Activated T-helper 9 cell treated with anti-CD3 and anti-CD28 coated beads, Interleukin-2, amount 50 U/mL, for 16 hours (primary cell): Measurements from ENCODE around the gene PTMA.
A peak's percentile ranks its signal among the peaks of the same experiment; 100 is the strongest.
"Not testable (repeated sequence)": the region's sequence is repeated elsewhere in the genome, so short reads cannot be mapped to it uniquely, and the experiment has no call there.

Source experiments
- DNase-seq: peaks from one replicate; pipeline ENCODE4 v3.0.0-alpha.2; 2020; ENCODE audit warnings: low read depth

The PTMA gene, protein sequence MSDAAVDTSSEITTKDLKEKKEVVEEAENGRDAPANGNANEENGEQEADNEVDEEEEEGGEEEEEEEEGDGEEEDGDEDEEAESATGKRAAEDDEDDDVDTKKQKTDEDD

DNA sequence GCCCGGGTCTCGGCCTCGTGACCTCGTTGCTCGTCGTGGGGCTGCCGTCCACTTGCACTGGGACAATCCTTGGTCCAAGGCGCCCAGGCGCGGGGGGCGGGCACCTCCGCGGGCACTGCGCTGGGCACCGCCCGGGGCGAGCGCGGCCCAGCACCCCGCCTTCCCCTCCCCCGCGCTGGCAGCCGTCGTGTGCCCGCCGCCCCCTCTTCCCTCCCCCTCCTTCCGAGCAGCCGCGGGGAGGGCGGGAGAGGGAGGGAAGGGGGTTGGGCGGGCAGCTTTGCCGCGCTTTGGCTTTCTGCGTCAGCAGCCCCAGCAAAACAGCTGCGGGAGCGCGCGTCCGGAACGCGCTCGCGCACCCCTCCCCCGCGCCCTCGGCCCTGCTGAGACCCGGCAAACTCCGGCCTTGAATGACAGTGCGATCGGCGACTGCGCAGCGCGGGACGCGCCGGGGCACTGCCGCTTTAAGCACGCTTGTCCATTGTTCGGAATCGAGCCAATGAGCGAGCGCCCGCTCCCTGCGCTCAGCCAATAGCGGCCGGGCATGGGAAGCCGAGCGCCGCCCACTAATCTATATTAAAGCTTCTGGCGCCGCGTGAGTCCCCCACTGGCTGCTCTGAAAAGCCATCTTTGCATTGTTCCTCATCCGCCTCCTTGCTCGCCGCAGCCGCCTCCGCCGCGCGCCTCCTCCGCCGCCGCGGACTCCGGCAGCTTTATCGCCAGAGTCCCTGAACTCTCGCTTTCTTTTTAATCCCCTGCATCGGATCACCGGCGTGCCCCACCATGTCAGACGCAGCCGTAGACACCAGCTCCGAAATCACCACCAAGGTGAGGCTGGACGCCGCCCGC lies at the start of gene PTMA:
Gene PTMA, plus strand, starts transcription at position 599 of the 846 bp plus-strand sequence. Its CDS starts 182 bp downstream, at position 781.
- DNase-seq = peak; percentile 100

DNA sequence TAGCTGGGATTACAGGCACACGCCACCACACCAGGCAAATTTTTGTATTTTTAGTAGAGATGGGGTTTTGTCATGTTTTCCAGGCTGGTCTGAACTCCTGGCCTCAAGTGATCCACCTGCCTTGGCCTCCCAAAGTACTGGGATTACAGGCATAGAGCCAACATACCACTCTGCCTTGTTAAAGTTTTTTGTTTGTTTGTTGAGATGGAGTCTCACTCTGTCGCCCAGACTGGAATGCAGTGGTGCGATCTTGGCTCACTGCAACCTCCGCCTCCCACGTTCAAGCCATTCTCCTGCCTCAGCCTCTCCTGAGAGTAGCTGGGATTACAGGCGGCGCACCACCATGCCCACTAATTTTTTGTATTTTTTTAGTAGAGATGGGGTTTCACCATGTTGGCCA lies 48.3 kb upstream of the PTMA start:
- not testable (repeated sequence) for DNase-seq

DNA sequence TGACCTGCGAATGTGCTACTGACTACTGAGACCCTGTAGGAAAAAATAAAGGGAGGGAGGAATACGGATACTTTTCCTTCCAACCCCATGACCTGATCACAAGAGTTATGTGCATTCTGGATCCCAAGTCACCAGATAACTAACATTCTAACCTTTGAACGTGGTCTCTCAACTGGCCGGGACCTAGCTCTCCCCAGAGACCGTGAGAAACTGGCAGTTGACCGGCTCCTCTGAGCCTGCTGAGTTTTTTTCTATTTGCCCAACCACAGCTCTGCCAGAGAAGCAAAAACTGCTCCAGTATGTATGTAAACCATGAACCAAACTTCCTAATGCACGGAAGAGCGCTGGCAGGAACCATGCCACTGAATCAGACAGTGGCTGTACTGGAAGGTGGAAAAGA lies 47.5 kb upstream of the PTMA start:
- no peak for DNase-seq

DNA sequence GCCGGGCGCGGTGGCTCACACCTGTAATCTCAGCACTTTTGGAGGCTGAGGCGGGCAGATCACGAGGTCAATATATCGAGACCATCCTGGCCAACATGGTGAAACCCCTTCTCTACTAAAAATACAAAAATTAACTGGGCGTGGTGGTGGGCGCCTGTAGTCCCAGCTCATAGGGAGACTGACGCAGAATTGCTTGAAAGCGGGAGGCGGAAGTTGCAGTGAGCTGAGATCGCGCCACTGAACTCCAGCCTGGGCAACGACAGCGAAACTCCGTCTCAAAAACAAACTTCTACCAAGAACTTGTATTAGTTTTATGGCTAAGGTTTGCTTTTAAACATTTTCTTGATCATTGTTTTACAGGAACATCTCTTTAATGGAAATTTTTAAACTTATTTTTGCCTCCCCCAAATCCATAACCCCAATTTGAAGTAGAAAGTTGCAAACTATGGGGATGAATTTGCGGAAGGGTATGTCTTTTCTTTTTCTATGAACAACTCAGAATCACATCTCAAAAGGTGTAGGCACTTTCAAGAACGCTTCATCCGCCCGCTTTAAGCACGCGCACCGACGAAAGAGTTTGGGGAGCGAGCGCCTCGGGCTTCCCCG lies 46.8 kb upstream of the PTMA start:
- no peak for DNase-seq

DNA sequence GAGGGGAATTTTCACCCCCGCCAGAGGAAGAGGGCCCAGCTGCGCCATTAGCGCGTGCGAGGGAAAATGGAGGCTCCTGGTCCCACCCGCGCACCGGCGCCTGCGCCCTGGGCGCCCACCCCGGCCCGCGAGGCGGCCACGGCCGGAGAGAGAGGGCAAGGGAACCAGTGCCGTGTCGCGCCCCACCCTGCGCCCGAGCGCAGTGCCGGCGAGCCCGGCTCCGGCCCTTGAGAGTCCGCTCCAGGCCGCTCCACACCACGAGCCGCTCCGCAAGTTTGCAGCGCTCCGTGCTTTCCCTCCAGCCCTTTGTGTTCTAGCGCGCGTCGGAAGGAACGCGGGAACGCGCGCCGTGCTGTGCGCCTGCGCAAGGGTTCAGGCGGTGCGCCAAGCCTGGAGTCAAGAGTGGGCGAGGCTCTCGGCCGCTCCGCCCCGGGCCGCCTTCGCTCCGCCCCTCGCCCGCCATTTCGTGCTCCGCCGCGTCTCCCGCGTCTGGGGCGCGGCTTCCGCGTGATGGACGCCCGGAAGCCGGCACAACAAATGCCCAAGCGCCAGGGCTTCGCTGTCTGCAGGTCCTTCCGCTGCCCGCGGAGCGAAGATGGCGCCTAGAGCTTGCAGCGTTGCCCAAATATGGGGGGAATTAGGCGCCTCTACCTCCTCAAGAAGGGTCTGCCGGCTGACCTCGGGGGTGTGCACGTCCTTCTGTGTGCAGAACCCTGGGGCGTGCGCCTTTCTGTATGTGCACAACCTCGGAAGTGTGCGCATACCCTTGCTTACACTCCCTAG lies 46.1 kb upstream of the PTMA start:
- peak; percentile 95 for DNase-seq

DNA sequence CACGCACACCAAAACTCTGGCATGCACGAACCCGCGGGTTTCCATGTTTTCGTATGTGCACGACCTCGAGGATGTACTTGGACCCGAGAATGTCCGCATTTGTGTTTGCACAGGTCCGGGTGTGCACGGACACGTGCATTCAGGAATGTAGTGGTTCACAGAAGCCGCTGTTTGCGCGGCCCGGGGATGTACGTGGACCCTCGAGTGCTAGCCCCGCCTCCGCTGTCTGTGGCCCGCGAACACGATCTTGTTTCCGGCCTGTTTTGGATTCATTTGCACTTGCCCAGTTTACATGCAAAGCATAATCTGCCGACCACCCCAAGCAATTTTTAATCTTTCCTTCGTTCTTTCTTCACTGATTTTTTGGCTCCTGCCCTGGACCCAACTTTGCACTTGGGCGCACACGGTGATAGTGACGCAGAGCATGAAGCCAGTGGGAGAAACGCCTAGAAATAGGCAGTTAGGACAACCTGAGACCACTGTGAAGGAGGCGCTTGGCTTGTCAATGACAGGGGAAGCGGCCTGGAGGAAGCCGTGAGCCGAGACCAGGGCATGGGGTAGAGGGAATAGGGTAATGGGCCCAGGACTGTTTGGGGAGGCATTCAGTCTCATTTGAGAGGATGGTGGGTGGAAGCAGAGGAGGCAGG lies 45.4 kb upstream of the PTMA start:
- no peak for DNase-seq

DNA sequence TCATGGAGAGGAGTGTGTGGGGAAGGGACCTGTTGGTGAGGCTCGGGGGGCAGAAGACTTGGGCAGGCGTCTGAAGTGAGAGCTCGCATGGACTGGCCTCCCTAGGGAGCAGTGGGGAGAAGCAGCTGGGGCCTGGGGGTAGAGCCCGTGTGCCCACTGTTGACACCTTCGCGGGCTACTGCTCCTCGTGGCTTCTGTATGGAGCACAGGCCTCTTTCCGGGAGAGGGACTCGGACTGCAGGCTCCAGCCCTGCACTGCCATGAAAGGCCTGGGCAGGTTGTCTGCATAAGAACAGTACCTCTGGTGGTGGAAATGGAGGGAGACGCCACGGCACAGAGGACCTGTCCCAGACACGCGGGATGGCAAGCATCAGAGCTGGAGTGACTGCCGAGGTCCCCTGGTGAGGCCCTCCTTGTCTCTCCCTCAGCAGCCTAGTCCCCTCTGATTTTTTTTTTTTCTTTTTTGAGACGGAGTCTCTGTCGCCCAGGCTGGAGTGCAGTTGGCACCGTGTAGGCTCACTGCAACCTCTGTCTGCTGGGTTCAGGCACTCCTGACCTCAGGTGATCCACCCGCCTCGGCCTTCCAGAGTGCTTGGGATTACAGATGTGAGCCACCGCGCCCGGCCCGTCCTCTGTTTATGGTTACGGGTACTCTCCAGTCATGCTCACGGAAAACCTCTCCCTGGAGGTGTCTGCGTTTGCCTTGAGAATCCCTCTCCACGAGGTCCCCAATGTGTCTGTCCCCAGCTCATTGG lies 44.7 kb upstream of the PTMA start:
- DNase-seq = no peak

DNA sequence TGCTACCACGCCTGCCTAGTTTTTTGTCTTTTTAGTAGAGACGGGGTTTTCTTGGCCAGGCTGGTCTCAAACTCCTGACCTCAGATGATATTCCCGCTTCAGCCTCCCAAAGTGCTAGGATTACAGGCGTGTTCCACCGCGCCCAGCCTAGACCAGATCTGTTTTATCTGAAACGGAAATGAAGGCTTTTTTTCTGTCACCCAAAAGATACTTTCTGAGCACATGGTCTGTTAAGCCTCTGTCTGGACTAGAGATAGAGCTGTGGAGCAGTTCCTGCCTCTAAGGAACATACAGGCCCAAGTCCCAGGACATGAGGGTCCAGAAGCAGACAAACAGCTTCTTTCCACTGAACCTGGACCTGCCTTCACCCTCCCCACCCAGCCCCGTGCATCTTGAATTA lies 43.6 kb upstream of the PTMA start:
- no peak for DNase-seq

DNA sequence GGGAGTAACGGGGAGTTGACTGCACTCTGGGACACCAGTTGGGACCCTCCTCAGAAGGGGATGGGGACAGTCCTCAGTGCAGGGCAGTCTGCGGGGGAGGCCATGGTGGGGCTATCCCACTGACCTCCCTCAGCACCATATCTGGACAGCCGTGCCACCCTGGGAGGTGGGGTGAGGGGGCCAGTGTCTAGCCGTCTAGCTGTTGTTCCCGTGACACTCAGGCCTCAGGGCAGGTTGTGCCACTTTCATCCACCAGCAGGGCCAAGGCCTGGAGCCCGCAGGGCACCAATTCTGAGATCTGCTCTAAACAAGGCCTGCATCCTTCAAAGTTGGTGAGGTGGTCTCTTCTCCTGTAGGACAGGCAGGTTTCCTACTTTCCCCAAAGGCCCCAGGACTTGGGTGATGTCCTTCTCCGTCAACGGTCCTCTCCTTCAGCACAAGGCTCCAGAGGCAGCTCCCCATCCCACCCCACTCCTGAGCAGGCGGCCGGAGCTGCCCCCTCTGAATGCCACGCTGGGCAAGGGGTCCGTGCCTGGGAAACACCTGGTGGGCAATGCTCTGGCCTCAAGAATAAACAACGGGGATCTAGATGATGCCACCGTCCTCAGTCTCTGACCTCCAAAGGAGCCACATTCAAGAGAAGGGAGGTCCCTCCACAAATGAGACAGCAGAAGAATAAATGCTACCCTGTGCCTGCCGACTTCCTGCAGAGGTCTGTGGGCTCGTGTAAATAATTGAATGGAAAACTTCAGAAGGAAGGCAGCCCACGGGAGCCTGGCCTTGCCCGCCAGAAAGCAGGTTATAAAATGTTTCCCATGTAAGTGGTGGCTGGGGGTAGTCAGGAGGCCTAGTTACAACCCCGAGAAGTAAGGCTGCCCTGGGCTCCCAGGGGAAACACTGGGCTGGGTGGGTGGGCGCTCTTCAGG lies 42.8 kb upstream of the PTMA start:
- DNase-seq = no peak

DNA sequence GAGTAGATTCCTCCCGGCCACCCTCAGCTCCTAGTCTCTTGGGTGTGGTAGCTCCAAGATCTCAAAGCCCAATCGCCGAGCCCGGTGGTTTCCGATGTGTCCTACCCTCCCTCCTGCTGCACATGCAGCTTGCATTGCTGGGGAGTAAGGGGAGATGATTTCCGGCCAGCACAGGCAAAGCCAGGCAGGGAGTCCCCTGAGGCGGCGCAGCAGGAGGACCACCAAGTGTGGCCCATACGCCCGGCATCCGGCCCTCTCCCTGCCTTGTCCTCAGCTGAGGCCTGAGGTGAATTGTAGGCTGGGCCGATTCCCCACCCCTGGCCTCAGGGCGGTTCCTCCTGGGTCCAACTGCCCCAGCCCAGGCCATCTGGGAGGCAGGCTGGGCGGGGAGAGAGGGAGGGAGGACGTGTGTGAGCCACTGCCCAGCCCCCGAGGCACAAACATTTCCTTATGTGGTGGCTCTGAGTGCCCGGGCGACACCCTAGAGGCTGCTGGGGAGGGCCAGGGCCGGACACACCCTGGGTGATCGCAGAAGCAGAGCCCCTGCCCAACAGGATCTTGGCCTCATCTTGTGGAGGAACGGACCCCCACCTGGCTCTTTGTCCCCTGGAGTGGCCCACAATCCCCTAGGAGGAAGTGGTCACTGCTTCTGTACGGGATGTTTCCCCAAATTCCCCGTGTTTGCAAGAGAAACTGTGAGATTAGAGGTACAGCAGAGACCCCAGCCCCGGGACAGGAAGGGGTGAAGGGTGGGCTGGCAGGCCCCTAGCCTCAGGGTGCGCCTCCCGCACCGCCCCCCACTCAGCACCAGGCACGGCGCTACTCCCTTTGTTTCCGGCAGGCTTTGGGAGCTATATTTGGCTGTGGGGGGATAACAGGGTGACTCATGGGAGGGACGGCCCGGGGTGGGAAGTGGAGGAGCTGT lies 41.9 kb upstream of the PTMA start:
- no peak for DNase-seq

DNA sequence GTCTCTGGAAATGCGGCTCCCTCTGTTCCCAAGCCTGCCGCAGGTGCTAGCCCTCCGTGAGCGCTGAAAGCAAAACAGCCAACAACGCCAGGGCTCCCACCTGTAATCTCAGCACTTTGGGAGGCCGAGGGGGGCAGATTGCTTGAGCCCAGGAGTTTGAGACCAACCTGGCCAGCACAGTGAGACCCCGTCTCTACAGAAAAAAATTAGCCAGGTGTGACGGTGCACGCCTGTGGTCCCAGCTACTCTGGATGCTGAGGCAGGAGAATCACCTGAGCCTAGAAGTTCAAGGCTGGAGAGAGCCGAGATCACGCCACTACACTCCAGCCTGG lies 41.3 kb upstream of the PTMA start:
- DNase-seq = no peak

DNA sequence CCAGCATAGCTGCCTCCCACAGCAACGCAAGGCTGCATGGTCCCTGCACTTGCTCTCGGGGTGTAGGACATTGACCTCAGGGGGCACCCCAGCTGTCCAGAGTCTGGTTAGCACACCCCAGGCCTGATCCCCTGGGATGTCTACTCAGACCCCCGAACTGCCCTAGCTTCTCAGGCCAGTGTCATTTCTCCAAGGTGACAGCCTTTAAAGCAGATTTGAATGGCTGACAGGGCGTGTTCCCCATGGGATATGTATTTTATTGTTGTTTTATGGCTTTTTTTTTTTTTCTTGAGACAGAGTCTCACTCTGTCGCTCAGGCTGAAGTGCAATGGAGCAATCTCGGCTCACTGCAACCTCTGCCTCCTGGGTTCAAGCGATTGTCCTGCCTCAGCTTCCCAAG lies 40.8 kb upstream of the PTMA start:
- no peak for DNase-seq

DNA sequence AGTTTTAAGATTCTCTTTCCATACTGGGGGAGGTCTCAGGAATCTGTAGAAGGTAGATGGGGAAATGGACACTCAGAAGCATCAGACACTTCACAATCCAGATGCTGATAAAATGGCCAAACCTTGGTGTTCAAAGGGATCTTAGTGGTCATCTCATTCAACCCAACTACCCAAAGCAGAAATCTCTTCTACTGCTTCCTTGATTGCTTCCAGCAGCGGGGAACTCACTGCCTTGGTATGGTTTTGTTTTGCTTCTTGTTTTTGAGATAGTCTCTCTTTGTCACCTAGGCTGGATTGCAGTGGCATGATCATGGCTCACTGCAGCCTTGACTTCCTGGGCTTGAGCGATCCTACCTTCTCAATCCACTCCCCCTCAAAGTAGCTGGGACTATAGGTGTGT lies 39.3 kb upstream of the PTMA start:
- DNase-seq = no peak

DNA sequence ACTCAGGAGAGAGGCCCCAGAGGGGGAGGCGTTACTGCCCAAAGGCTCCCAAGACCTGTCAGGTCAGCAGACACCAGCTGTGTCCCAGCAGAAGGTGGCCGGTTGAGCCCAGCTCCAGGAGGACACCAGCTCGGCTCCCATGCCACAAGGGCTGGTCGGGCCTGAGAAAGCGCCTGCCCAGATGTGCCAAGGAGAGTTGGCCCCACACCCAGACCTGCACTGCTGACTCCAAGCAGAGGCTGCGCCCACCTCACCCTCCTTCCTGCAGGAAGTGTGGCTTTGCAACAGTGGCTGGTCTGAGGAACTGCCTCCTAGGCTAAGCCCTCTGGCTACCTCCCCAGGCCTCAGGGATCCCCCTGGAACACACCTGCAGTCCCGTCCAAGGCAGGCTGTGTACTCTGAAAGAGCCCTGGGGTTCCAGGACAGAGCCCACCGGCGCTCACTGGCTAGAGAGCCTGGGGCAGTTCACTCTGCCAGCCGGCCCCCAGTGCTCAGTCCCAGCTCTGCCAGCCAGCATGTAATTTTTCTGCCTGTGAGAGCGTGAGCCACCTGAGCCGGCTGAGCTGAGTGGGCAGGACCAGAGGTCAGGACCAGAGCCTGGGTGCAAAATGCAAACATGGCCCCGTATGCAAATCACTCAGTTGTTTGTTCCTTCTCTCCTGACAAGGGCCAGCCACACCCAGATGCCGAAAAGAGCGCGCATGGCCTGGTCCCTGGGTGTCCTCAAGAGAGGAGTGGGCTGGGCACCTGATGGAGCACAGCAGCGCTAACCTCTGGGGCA lies 36.9 kb upstream of the PTMA start:
- DNase-seq = no peak

DNA sequence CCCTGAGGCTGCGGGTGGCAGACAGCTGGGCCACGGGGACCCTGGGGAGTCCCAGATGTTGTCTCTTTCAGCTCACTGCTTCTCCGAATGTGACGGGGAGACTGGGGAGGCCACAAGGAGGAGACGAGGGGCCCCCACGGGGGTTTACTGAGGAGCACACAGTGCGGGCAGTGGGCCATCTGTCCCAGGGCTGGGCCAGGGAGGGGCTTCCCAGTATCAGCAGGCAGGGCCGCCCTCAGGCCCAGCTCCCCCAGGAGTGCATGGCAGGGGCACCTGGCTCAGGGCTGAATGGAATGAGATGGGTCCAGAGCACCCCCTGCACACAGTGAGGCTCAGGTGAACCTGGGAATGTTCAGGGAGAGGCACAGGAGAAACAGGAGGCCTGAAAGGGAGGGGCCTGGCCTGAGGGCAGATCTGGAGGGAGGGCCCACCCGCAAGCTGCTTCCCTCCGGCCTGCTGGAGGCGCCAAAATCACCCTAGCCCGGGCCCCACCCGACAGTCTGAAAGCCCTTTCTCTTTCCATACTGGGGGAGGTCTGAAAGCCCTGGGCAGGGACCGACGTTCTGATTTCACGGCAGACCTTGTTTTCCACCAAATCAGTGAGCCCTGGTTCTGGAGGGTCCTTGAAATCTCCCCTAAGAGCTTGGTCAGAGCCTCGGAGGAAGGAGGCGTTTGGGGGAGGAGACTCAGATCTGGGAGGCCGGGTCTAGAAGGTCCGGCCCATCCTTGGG lies 35.5 kb upstream of the PTMA start:
- DNase-seq = no peak

DNA sequence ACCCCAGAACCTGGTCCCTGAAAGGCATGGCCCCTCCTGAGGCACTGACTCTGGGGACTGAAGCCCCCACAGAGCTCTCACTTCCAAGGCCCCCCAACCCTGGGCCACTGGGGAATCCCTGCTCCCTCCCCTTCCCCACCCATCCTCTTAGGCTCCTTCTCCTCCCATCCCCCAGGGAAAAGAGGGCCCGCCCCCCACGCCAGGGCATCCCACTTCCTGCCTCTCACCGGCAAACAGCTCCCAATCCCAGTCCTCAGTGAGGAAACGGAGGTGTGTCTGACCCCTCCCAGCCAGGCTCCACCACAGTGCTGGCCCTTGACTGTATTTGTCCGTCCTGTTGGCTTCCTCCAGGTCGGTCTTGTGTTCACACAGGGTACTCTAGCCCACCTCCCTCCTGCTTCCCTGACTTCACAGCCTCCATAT lies 35.0 kb upstream of the PTMA start:
- DNase-seq = no peak

DNA sequence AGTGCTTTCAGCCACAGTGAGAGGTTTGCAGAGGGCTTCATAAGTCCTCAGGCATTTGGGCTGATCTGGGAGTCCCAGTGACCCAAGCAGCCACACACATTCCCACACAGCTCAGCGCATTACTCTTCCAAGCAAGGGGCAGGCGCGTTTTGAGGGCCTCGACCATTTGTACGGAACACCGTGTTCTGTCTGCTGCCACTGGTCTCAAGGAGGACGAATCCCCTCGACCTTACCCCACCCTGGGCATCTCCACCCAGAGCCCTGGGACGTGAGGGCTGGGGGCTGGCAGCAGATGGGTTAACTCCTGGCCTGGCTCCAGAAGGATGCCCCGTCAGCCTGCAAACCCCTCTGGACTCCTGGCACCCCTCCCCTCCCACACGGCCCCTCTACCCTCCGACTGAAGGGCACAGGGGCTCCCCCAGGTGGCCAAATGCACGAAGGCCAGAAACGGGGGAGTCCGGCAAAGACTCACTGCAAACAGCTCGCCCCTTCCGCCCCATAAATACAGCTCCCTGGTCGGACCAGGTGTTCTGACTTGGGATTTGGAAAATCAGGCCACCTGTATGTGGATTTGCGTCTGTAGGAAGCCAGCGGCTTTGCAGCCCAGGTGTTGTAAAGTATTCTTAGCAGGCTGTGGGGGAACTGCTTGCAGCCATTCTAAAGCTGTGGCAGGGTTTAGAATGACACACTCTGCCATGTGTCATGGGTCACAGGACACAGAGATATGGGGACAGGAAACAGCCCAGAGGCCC lies 33.6 kb upstream of the PTMA start:
- peak; percentile 40 for DNase-seq
